ENCODE data around the gene CRY1. TPM values are rescaled to one million over a fixed set of nuclear protein-coding genes. Genes with fewer than 3 reads are reported as not detected.

Gene CRY1
- polyA plus RNA-seq, 1 of the 3 experiments (the other 2 are of a cell fraction) = 4.9 TPM

DNA sequence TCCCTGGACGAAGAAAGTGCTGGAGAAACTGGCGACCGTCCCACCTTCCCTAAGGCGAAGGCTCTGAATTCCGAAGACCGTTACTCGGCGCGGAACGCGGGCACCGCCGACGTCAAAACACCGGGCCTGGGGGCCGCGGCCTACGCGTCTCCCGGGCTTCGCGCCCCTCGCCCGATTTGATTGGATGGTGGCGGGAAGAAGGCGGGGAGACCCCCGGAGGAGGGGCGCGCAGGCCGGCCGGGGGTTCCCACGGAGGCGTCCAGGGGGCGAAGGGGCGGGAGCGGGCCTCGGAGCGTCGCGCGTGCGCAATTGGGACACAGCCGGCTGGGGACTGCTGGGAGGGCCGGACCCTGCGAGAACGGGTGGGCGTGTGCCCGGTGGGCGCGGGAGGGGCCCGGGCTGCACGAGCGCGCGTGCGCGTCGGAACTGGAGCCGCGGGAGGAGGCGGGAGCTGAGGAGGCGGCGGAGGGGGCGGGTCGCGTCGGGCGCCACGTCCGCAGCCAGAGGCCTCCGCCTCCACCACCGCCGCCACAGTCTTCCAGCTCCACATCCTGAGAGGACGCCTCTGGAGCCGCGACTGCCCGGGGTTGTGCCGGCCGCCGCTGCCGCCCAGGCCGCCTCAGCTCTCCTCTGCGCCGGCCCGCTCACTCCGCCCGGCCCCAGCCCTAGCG is 137.8 kb downstream of the CRY1 start, which contains the start of gene TMEM263:
TMEM263 (plus strand) TSS at position 531 of the 671 bp plus-strand sequence. CDS start 11,210 bp downstream, outside the sequence.
- H2AFZ ChIP-seq (ENCODE audit: low read depth) = peak within 1 kb of the TSS; percentile 87
- peak within 1 kb of the TSS; percentile 90 for H3K4me2 ChIP-seq
- CTCF ChIA-PET = interaction anchor here (0.8 to 1.9 kb wide), 10 partner anchors 9 to 598 kb away, joined by 3 to 9 read pairs (median 4); partner anchors contain the start of genes MTERF2 and POLR3B
- peaks cover 37% of the 10 kb centered on the region for H4K20me1 ChIP-seq (ENCODE audit: insufficient read depth)
- peaks cover 6% of the 10 kb centered on the region for H3F3A ChIP-seq (replicated peaks; ENCODE audit: insufficient read depth)
- POLR2A ChIA-PET = interaction anchor here (0.5 to 2.2 kb wide), 7 partner anchors 14 to 180 kb away, joined by 3 to 11 read pairs (median 4); partner anchors contain the start of genes CRY1, MTERF2 and RIC8B
- peak; percentile 100 for DNase-seq
- peak within 1 kb of the TSS; percentile 66 to 97 for H3K4me3 ChIP-seq (ENCODE audit: low read depth in 2 of 2, low read length in 1 of 2)
- H3K4me1 ChIP-seq (ENCODE audit: control insufficient read depth in 1 of 2, insufficient read depth in 2 of 2, low read depth in 1 of 2, low read length in 1 of 2) = peaks cover 9% of the 10 kb centered on the region in 2 experiments; a peak in 2 of 4 replicates
- no peaks in the 10 kb centered on the region for H3K27me3 ChIP-seq (ENCODE audit: insufficient read depth)
- H3K9me2 ChIP-seq = no peaks in the 10 kb centered on the region
- peak within 1 kb of the TSS; percentile 99 for H3K9ac ChIP-seq
- WGBS (ENCODE audit: low lambda C conversion rate) = under 1% methylated on average over 25 of the region's 88 CpGs
- no peaks in the 10 kb centered on the region for H3K9me3 ChIP-seq
- peak within 1 kb of the TSS; percentile 92 to 97 for H3K27ac ChIP-seq (ENCODE audit: low read depth in 2 of 2, low read length in 1 of 2)
- peaks cover 61% of the 10 kb centered on the region for H3K79me2 ChIP-seq (ENCODE audit: insufficient read depth)
- peaks cover 0 to 8% of the 10 kb centered on the region in 2 experiments for H3K36me3 ChIP-seq (replicated peaks in 1 of 2; ENCODE audit: control insufficient read depth in 1 of 2, insufficient read depth in 2 of 2, low read length in 1 of 2)
- TF ChIP-seq FOSL2 (IDR thresholded peaks at IDR 0.05; ENCODE audit: borderline replicate concordance, low read depth) (no peak), CHD2 (IDR thresholded peaks at IDR 0.05; ENCODE audit: low read length, partially characterized antibody) (peak; percentile 5), MEF2A (IDR thresholded peaks at IDR 0.05; ENCODE audit: borderline replicate concordance, low read depth) (no peak), RXRA (IDR thresholded peaks at IDR 0.05; ENCODE audit: borderline replicate concordance, low read depth) (no peak), NFIC (IDR thresholded peaks at IDR 0.05; ENCODE audit: borderline replicate concordance) (no peak), JUND (IDR thresholded peaks at IDR 0.05) (no peak), RFX5 (IDR thresholded peaks at IDR 0.05; ENCODE audit: low read length) (no peak; the same call in 1 of the 2 replicates), TAF1 (IDR thresholded peaks at IDR 0.05; ENCODE audit: borderline replicate concordance, low read depth, low read length) (peak; percentile 93), GATA2 (CRISPR knock-in tag; IDR thresholded peaks at IDR 0.05) (no peak), TEAD4 (IDR thresholded peaks at IDR 0.05; ENCODE audit: borderline replicate concordance, insufficient read depth) (no peak), ELF1 (IDR thresholded peaks at IDR 0.05) (no peak), TCF12 (IDR thresholded peaks at IDR 0.05) (no peak), FOXJ3 (CRISPR knock-in tag; IDR thresholded peaks at IDR 0.05) (no peak), YY1 (IDR thresholded peaks at IDR 0.05; ENCODE audit: low read depth) (no peak), RAD21 (IDR thresholded peaks at IDR 0.05; ENCODE audit: low read length) (no peak), EP300 (IDR thresholded peaks at IDR 0.05; ENCODE audit: borderline replicate concordance in 1 of 2, low read depth in 1 of 2, low read length in 1 of 2) (peak in 1 of 2 experiments; percentile 25; a peak in 1 of 4 replicates), NRF1 (IDR thresholded peaks at IDR 0.05; ENCODE audit: low read depth, low read length) (peak; percentile 70), EZH2phosphoT487 (IDR thresholded peaks at IDR 0.05; ENCODE audit: borderline replicate concordance, low read depth) (no peak)
- TF ChIP-seq, protein P1, sequence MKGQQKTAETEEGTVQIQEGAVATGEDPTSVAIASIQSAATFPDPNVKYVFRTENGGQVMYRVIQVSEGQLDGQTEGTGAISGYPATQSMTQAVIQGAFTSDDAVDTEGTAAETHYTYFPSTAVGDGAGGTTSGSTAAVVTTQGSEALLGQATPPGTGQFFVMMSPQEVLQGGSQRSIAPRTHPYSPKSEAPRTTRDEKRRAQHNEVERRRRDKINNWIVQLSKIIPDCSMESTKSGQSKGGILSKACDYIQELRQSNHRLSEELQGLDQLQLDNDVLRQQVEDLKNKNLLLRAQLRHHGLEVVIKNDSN (IDR thresholded peaks at IDR 0.05; ENCODE audit: borderline replicate concordance, low read depth) = no peak
- TF ChIP-seq, protein P2, sequence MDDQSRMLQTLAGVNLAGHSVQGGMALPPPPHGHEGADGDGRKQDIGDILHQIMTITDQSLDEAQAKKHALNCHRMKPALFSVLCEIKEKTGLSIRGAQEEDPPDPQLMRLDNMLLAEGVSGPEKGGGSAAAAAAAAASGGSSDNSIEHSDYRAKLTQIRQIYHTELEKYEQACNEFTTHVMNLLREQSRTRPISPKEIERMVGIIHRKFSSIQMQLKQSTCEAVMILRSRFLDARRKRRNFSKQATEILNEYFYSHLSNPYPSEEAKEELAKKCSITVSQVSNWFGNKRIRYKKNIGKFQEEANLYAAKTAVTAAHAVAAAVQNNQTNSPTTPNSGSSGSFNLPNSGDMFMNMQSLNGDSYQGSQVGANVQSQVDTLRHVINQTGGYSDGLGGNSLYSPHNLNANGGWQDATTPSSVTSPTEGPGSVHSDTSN (IDR thresholded peaks at IDR 0.05) = peak; percentile 11; the same call in 1 of the 2 replicates
- TF ChIP-seq, protein P3, sequence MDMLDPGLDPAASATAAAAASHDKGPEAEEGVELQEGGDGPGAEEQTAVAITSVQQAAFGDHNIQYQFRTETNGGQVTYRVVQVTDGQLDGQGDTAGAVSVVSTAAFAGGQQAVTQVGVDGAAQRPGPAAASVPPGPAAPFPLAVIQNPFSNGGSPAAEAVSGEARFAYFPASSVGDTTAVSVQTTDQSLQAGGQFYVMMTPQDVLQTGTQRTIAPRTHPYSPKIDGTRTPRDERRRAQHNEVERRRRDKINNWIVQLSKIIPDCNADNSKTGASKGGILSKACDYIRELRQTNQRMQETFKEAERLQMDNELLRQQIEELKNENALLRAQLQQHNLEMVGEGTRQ (IDR thresholded peaks at IDR 0.05; ENCODE audit: borderline replicate concordance, low read depth, low read length) = no peak
- TF ChIP-seq, protein P4, sequence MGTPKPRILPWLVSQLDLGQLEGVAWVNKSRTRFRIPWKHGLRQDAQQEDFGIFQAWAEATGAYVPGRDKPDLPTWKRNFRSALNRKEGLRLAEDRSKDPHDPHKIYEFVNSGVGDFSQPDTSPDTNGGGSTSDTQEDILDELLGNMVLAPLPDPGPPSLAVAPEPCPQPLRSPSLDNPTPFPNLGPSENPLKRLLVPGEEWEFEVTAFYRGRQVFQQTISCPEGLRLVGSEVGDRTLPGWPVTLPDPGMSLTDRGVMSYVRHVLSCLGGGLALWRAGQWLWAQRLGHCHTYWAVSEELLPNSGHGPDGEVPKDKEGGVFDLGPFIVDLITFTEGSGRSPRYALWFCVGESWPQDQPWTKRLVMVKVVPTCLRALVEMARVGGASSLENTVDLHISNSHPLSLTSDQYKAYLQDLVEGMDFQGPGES (IDR thresholded peaks at IDR 0.05; ENCODE audit: low read depth, low read length) = no peak
- TF ChIP-seq, protein P5, sequence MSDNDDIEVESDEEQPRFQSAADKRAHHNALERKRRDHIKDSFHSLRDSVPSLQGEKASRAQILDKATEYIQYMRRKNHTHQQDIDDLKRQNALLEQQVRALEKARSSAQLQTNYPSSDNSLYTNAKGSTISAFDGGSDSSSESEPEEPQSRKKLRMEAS (IDR thresholded peaks at IDR 0.05; ENCODE audit: low read depth) = peak; percentile 81; the same call in 1 of the 2 replicates
- TF ChIP-seq, protein P6, sequence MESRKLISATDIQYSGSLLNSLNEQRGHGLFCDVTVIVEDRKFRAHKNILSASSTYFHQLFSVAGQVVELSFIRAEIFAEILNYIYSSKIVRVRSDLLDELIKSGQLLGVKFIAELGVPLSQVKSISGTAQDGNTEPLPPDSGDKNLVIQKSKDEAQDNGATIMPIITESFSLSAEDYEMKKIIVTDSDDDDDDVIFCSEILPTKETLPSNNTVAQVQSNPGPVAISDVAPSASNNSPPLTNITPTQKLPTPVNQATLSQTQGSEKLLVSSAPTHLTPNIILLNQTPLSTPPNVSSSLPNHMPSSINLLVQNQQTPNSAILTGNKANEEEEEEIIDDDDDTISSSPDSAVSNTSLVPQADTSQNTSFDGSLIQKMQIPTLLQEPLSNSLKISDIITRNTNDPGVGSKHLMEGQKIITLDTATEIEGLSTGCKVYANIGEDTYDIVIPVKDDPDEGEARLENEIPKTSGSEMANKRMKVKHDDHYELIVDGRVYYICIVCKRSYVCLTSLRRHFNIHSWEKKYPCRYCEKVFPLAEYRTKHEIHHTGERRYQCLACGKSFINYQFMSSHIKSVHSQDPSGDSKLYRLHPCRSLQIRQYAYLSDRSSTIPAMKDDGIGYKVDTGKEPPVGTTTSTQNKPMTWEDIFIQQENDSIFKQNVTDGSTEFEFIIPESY (IDR thresholded peaks at IDR 0.05; ENCODE audit: borderline replicate concordance, low read depth) = no peak
- TF ChIP-seq, protein P7, sequence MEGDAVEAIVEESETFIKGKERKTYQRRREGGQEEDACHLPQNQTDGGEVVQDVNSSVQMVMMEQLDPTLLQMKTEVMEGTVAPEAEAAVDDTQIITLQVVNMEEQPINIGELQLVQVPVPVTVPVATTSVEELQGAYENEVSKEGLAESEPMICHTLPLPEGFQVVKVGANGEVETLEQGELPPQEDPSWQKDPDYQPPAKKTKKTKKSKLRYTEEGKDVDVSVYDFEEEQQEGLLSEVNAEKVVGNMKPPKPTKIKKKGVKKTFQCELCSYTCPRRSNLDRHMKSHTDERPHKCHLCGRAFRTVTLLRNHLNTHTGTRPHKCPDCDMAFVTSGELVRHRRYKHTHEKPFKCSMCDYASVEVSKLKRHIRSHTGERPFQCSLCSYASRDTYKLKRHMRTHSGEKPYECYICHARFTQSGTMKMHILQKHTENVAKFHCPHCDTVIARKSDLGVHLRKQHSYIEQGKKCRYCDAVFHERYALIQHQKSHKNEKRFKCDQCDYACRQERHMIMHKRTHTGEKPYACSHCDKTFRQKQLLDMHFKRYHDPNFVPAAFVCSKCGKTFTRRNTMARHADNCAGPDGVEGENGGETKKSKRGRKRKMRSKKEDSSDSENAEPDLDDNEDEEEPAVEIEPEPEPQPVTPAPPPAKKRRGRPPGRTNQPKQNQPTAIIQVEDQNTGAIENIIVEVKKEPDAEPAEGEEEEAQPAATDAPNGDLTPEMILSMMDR (IDR thresholded peaks at IDR 0.05) = no peak
